Thymus (tissue), 11 donors: ENCODE data around the gene CCDC188. TPM values are rescaled to one million over a fixed set of nuclear protein-coding genes. Genes with fewer than 3 reads are reported as not detected.

Experiments
- DNase-seq, 9 donors: peaks; one replicate each; pipeline ENCODE4 v3.0.0-alpha.2; 2013; ENCODE audit warnings: low spot score in 9 of 9, low read depth in 6 of 9, missing footprints in 1 of 9
- H3K27ac ChIP-seq, 2 donors: one replicate each; pipeline ENCODE4 v1.5.1; 2013; ENCODE audit warnings: control low read depth in 1 of 2, low read depth in 1 of 2, low read length in 1 of 2, mild to moderate bottlenecking in 1 of 2, moderate library complexity in 1 of 2
- H3K27me3 ChIP-seq, 2 donors: one replicate each; pipeline ENCODE4 v1.5.1; 2013; ENCODE audit warnings: low read length in 1 of 2; ENCODE audit not compliant: control insufficient read depth in 2 of 2, insufficient read depth in 1 of 2
- H3K36me3 ChIP-seq, 2 donors: one replicate each; pipeline ENCODE4 v1.5.1; 2013; ENCODE audit warnings: low read length in 1 of 2, mild to moderate bottlenecking in 1 of 2, moderate library complexity in 1 of 2; ENCODE audit not compliant: control insufficient read depth in 2 of 2, insufficient read depth in 2 of 2
- H3K4me1 ChIP-seq, 2 donors: one replicate each; pipeline ENCODE4 v1.5.1; 2013; ENCODE audit warnings: low read length in 2 of 2; ENCODE audit not compliant: control insufficient read depth in 2 of 2, insufficient read depth in 2 of 2
- H3K4me3 ChIP-seq, 2 donors: one replicate each; pipeline ENCODE4 v1.5.1; 2013; ENCODE audit warnings: low read length in 2 of 2, control low read depth in 1 of 2, mild to moderate bottlenecking in 1 of 2
- H3K9me3 ChIP-seq, 2 donors: one replicate each; pipeline ENCODE4 v1.5.1; 2013; ENCODE audit warnings: low read length in 1 of 2, mild to moderate bottlenecking in 1 of 2; ENCODE audit not compliant: control insufficient read depth in 2 of 2, insufficient read depth in 1 of 2
- WGBS: extraction: QIAGEN DNeasy Blood & Tissue Kit; methylation state at CpG from one replicate; pipeline ENCODE4 v1.1.7; 2013; 5-methylcytosine and 5-hydroxymethylcytosine counted together
- polyA plus RNA-seq: library from polyadenylated mRNA; stranded (reverse); fragments of 200-250 nt; gene quantifications from one replicate; pipeline ENCODE4 v1.2.3, GENCODE V29; 2013
- total RNA-seq: library from RNA; stranded (reverse); fragments of 120-200 nt; gene quantifications from one replicate; pipeline ENCODE4 v1.2.4, GENCODE V29; 2013
- donor health status: healthy.

The CCDC188 gene
- total and polyA plus RNA-seq, 2 donors: 0.09 to 0.84 TPM

DNA sequence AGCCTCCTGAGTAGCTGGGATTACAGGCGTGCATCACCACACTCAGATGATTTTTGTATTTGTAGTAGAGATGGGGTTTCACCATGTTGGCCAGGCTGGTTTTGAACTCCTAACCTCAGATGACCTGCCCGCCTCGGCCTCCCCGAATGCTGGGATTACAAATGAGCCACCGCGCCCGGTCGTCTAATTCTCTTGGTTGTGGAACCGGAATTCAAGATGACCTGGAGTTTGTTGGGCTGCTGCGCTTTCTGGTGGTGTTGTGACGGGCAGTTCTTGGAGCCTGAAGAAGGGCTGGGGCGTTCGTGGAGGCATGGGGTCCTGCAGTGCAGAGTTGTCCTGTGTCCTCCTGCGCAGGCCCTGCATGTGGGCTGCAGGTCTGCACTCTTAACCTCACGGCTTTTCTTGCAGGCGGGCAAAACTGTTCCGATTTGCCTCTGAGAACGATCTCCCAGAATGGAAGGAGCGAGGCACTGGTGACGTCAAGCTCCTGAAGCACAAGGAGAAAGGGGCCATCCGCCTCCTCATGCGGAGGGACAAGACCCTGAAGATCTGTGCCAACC lies 28.9 kb downstream of the CCDC188 start:
- Histone ChIP-seq H3K27ac (no peak overlapping the region), H3K9me3 (no peaks in the 10 kb centered on the region), H3K36me3 (peaks cover 72 to 74% of the 10 kb centered on the region in 2 donors), H3K4me3 (no peak overlapping the region), H3K4me1 (peaks cover 2 to 24% of the 10 kb centered on the region in 2 donors), H3K27me3 (no peaks in the 10 kb centered on the region)
- no peak for DNase-seq
- 97% methylated on average over 22 of the region's 22 CpGs for WGBS

DNA sequence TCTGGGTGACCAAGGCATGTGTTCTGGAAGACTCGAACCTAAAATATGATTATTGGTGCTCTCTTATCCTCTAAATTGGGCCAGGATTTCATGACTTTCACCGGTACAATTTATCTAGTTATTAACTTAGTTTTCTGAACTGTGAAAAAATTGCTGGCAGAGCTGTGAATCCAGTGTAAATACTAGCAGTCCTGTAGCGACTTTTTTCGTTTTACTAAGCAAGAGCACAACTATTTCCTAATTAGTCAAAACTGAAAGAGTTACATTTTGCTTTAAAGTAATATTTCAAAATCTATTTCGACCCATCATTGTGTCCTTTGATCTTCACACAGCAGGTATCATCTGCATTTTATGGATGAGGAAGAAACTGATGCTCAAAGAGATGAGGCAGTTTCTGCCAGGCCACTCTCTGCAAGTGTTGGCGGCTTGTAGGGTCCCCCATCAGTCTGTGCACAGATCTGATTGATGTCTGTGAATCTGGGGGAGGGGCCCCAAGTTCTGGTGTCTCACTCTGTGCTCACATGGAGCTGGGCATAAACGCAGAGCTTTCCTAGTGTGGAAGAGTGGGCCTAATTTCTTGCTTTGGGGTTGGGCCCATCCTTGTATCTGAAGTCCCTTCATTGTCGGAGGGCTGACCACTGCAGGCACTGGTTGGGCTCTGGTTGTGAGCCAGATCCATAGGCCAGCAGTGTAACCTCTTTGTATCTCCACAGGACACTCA lies 32.4 kb downstream of the CCDC188 start:
- Histone ChIP-seq H3K4me3 (peak overlapping the region; percentile 81 to 91), H3K4me1 (peaks cover 13 to 43% of the 10 kb centered on the region in 2 donors), H3K27me3 (no peaks in the 10 kb centered on the region), H3K36me3 (peaks cover 65 to 67% of the 10 kb centered on the region in 2 donors), H3K27ac (peak overlapping the region; percentile 44 to 62), H3K9me3 (no peaks in the 10 kb centered on the region)
- WGBS: 31% methylated on average over 8 of the region's 8 CpGs
- DNase-seq: no peak

DNA sequence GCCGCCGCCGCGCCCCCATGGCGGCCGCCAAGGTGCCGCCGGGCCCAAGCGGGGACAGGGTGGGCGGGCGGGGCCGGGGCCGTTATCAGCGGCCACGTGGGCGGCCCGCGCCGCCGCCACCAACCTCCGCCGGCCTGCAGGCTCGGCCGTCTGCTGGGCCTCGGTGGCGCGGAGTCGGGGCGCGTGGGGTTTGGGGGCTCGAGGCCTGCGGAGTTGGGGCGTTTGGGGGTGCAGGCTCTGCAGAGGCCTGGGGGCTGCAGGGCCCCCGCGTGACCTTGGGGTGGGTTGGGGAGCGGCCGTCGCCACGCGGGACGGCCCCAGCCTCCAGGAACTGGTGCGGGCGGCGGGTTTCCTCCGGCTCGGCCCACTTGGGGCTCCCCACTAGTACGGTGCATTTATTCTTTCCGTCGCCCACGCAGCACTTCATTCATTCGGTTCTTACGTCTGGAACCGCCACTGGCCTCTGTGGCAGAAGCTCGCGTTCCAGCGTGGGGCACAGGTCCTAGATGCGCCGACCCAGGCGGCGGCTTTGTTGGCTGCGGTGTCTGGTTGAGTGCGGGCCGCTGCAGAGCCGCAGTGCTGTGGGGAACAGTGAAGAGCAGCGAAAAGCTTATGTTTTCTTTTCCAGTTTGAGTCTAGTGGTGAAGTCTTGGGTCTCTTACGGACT lies 33.1 kb downstream of the CCDC188 start:
- DNase-seq: peak in 2 of 9 donors; percentile 37 to 66
- under 1% methylated on average over 66 of the region's 66 CpGs for WGBS
- no peaks in the 10 kb centered on the region for H3K9me3 ChIP-seq
- peak overlapping the region; percentile 62 to 66 for H3K27ac ChIP-seq
- no peaks in the 10 kb centered on the region for H3K27me3 ChIP-seq
- peak overlapping the region; percentile 81 to 91 for H3K4me3 ChIP-seq
- H3K36me3 ChIP-seq: peaks cover 67 to 72% of the 10 kb centered on the region in 2 donors
- peaks cover 18 to 47% of the 10 kb centered on the region in 2 donors for H3K4me1 ChIP-seq

DNA sequence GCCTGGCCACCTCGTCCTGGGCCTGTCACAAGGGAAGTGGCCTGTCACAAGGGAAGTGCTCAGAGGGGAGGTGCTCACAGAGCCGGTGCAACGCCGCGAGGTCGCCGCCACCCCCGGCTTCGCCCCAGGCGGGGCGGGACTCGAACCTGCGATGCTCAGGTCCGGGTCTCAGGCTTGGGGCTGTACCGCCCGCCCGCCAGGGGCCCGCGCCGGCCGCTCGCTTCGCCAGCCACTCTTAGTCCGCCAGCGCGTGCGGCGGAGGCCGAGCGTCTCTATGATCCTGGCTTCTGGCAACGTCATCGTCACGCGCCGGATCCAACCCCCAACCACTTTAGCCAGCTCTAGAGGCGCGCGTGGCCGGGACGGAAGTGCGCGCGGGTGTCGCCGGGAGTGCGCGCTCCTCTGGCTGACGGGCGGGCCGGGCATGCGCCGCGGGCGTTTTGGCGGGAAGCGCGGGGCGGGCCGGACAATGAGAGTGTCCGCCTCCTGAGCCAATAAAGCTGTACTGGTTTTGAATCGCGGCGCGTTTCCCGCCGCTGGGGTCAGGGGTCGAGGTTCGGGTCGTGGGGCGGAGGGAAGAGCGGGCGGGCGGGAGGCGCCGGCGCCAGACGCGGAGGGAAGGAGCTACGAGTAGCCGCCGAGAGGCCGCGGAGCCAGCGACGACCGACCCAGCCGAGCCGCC lies 33.8 kb downstream of the CCDC188 start, which contains the start of gene TRMT2A:
TSS of gene TRMT2A (minus strand) at position 276 of the 682 bp plus-strand sequence. CDS start 320 bp downstream, outside the sequence.
- under 1% methylated on average over 88 of the region's 88 CpGs for WGBS
- Histone ChIP-seq H3K4me1 (peaks cover 24 to 54% of the 10 kb centered on the region in 2 donors), H3K27ac (peak within 1 kb of the TSS; percentile 80 to 82), H3K4me3 (peak within 1 kb of the TSS; percentile 81 to 91), H3K27me3 (no peaks in the 10 kb centered on the region), H3K9me3 (no peaks in the 10 kb centered on the region), H3K36me3 (peaks cover 67 to 75% of the 10 kb centered on the region in 2 donors)
- peak; percentile 89 to 98 (median 95) for DNase-seq

DNA sequence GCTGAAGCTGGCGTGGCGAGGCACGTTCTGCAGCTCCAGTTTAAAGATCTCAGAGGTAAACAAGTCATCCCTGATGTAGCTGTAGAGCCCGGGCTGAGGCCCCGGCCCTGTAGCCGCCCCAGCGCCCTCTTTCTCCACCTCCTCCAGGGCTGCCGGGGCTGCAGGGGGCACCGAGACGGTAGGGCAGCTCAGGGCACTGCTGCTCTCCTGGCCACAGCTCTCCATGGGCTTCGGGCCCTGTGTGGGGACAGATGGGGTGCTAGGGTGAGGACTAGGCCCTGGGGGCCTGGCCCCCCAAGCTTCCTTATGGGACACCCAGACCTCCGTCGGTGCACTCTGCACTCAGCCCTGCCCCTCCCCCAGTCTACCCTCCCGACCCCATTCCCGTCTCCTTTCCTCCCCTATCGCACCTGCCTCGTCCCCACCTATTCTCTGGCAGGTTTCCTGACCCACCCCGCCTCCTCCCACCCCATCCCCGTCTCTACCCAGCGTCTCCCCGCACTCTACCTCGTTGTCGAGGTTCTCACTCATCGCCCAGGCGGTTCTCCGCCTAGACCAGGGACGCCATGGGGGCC lies 34.4 kb downstream of the CCDC188 start:
- Histone ChIP-seq H3K36me3 (peaks cover 64 to 74% of the 10 kb centered on the region in 2 donors), H3K4me3 (peak overlapping the region; percentile 81 to 91), H3K27ac (peak overlapping the region; percentile 80 to 82), H3K4me1 (peaks cover 30 to 60% of the 10 kb centered on the region in 2 donors), H3K9me3 (no peaks in the 10 kb centered on the region), H3K27me3 (no peaks in the 10 kb centered on the region)
- DNase-seq: no peak
- WGBS: 15% methylated on average over 27 of the region's 27 CpGs

DNA sequence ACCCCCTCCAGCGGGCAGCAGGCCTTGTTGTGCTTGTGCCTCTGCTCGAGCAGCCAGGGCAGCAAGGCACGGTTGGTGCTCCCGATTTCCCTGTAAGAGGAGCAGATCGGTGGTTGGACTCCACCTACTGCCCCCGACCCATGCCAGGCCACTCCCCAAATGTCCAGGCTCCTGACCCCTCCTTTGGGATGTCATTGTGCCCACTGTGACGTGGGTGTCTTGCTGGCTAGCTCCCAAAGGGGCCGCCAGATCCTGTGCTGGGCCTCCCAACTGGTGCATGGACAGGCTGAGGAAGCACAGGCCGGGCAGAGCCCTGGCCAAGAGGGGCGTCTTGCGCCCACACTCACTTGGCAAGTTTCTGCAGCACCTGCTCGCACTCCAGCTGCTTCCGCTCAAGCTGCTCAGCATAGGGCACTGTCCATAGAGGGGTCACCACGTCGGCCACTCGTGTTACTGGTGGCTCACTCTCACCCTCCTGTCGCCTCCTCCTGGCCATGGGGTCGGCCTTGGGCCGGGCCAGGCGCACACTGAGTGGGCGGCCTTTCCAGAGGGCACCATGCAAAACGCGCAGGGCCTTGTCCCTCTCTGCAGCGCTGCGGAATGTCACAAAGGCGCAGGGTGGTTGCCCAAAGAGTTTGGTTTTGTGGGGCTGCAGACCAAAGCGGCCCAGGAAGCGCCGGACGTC lies 35.0 kb downstream of the CCDC188 start, which contains the start of gene RANBP1:
TSS of gene RANBP1 (plus strand) at position 414 of the 685 bp plus-strand sequence. CDS start at position 495, 81 bp downstream.
- peaks cover 35 to 66% of the 10 kb centered on the region in 2 donors for H3K4me1 ChIP-seq
- no peaks in the 10 kb centered on the region for H3K9me3 ChIP-seq
- H3K27ac ChIP-seq: peak within 1 kb of the TSS; percentile 80 to 82

DNA sequence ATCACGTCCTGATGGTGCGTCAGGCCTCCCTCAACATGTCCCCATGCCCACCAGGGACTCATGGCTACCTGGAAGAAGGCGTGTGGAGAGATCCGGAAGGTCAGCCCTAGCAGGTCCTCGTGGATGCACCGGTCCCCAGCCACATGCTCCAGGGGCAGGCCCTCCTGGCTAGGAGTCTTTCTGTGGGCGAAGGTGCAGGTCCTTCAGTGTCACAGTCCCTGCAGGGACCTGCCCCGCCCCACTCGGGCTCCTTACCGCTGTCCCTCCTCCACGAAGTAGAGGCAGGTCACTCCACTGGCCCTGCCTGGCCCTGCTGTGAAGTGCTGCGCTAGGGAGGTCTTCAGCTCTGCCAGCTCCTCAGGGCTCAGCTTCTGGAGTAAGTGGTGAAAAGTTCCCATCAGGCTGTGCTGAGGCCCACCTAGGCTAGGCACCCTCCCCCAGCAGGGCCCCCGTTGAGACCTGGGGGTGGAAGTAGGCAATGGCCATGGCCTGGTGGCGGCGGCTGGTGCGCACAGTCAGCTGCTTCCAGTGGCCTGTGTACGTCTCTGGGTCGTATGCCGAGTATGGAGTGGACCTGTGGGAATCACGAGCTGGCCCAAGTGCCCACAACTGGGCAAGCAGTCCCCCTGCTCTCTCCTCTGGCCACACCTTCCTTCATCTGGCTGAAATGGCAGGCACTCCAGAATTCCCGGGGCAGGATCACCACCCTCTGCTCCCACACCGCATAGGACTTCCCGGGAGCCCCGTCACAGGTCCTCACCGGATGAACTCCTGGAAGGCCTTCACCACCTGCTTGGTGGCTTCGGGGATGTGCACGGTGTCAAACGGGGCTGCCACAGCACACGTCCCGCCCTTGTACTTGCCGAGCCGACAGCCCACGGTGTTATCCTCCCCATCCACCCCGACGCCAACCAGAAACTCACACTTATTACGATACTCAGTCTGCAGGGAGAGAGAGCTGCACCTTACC lies 36.1 kb downstream of the CCDC188 start:
- Histone ChIP-seq H3K4me1 (peaks cover 40 to 68% of the 10 kb centered on the region in 2 donors), H3K9me3 (no peaks in the 10 kb centered on the region), H3K4me3 (no peak overlapping the region), H3K27ac (no peak overlapping the region), H3K36me3 (peaks cover 60 to 73% of the 10 kb centered on the region in 2 donors), H3K27me3 (no peaks in the 10 kb centered on the region)
- 97% methylated on average over 36 of the region's 36 CpGs for WGBS
- DNase-seq: no peak

More for the DNA sequence above, 35.0 kb downstream of the CCDC188 start, which contains the start of gene RANBP1:
- WGBS: 92% methylated on average over 30 of the region's 30 CpGs
- DNase-seq: no peak
- Histone ChIP-seq H3K36me3 (peaks cover 61 to 73% of the 10 kb centered on the region in 2 donors), H3K4me3 (peak within 1 kb of the TSS; percentile 81 to 91), H3K27me3 (no peaks in the 10 kb centered on the region)
